ENCODE results near the gene MSI2. TPM values are rescaled to one million over a fixed set of nuclear protein-coding genes. Genes with fewer than 3 reads are reported as not detected.

The MSI2 gene
- total and polyA plus RNA-seq, 12 donors: 25.5 to 135 (median 121) TPM

DNA sequence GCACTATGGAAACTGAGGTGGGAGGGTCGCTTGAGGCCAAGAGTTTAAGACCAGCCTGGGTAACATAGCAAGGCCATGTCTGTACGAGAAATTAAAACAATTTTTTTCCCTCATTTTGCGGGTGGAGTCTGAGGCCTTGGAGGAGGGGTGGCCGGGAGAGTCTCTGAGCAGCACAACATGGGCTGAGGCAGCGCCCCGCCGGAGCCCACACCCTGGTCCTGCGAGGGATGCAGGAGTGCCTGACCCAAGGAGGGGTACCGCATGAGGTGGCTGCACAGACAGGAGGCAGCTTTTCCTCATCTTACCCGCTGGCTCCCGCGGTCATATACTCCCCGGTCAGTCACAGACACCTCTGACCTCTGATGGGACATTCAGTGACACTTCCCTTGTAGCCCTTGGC lies 67.7 kb downstream of the MSI2 start:
- Histone ChIP-seq H3K36me3 (no peaks in the 10 kb centered on the region), H3K27me3 (no peaks in the 10 kb centered on the region), H3K9me3 (no peaks in the 10 kb centered on the region), H3K27ac (no peak overlapping the region), H3K4me1 (peaks cover 1 to 34% (median 11%) of the 10 kb centered on the region in 9 donors), H3K4me3 (no peak overlapping the region)
- TF ChIP-seq, protein P1, sequence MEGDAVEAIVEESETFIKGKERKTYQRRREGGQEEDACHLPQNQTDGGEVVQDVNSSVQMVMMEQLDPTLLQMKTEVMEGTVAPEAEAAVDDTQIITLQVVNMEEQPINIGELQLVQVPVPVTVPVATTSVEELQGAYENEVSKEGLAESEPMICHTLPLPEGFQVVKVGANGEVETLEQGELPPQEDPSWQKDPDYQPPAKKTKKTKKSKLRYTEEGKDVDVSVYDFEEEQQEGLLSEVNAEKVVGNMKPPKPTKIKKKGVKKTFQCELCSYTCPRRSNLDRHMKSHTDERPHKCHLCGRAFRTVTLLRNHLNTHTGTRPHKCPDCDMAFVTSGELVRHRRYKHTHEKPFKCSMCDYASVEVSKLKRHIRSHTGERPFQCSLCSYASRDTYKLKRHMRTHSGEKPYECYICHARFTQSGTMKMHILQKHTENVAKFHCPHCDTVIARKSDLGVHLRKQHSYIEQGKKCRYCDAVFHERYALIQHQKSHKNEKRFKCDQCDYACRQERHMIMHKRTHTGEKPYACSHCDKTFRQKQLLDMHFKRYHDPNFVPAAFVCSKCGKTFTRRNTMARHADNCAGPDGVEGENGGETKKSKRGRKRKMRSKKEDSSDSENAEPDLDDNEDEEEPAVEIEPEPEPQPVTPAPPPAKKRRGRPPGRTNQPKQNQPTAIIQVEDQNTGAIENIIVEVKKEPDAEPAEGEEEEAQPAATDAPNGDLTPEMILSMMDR (IDR thresholded peaks at IDR 0.05): no peak
- ATAC-seq (no peak), DNase-seq (no peak)
- WGBS, 2 donors: 96 to 99% methylated on average over 13 of the region's 13 CpGs
- intact Hi-C loops (cut with DNase I): loop anchor here in 2 of 10 donors (5.0 to 10.0 kb wide), 2 partner anchors 62 to 69 kb away; partner anchors contain the start of gene MSI2 (in 1 of the 2)

DNA sequence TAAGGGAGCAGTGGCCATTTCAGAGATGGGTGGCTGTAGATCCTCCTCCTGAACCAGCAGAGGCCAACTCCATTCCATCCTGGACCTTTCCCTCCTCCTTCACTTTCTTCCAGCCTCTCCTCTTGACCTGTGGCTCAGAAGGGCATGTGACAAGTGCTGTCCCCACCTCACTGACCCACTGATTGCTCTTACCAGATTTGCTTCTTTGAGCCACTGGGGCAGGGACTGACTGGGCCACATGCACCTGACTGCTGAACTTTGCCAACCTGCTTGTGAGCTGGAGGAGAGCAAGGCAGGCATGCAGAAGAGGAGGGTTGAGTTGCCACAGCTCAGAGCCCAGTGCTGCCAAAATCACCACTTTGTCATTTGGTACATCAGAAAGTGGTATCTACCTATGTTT lies 68.3 kb downstream of the MSI2 start:
- intact Hi-C loops (cut with DNase I): loop anchor here in 2 of 10 donors (5.0 to 10.0 kb wide), 2 partner anchors 62 to 70 kb away; partner anchors contain the start of gene MSI2 (in 1 of the 2)
- TF ChIP-seq, protein P1 (IDR thresholded peaks at IDR 0.05): no peak
- Histone ChIP-seq H3K9me3 (no peaks in the 10 kb centered on the region), H3K4me1 (peaks cover 5 to 39% (median 14%) of the 10 kb centered on the region in 9 donors), H3K4me3 (no peak overlapping the region), H3K36me3 (no peaks in the 10 kb centered on the region), H3K27me3 (no peaks in the 10 kb centered on the region), H3K27ac (no peak overlapping the region)
- ATAC-seq: no peak
- no peak for DNase-seq

DNA sequence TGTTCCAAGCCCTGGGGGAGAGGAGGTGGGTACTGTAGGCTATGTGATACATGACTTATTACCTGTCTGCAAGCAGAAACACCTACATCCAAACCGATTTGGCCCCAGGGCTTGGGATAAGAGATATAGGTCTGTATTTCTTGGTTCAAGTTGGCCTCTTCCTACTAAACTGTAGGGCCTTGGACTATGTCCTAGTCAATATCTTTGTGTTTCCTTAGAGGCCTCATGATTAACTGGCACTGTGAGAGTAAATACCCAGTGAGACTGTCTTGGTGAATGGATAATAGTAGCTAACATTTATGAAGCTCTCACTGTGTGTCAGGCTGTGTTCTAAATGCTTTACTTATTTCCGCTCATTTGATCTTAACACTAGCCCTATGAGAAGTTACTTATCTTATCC lies 70.0 kb downstream of the MSI2 start:
- TF ChIP-seq, protein P1 (IDR thresholded peaks at IDR 0.05): no peak
- intact Hi-C loops (cut with DNase I): loop anchor here in 1 of 10 donors (10.0 kb wide), 1 partner anchor 72 kb away; the partner anchor contains the start of gene MSI2
- no peak for DNase-seq
- ATAC-seq: no peak
- Histone ChIP-seq H3K4me1 (peaks cover 10 to 47% (median 19%) of the 10 kb centered on the region in 9 donors), H3K9me3 (no peaks in the 10 kb centered on the region), H3K4me3 (no peak overlapping the region), H3K27ac (no peak overlapping the region), H3K36me3 (no peaks in the 10 kb centered on the region), H3K27me3 (no peaks in the 10 kb centered on the region)
- WGBS, 2 donors: 86 to 90% methylated on average over 2 of the region's 2 CpGs

DNA sequence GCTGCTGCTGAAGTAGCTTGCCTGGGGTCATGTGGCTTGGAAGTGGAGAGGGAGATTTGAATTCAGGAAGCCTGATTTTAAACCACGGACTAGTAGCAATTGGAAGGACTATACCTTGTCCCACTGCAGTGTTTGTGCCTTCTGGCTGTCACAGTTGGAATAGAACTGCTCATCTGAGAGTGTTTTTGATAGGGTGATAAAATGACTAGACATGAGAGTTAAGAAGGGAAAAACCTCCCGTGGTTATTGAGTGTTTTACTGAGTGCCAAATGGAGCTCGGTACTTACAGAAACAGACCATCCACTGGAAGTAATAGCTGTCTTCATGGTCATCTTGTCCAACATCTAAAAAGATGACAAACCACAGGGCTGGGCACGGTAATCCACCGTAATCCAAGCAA lies 70.4 kb downstream of the MSI2 start:
- WGBS, 2 donors: 57 to 72% methylated on average over 5 of the region's 5 CpGs
- Histone ChIP-seq H3K9me3 (no peaks in the 10 kb centered on the region), H3K4me1 (peaks cover 10 to 49% (median 23%) of the 10 kb centered on the region in 9 donors), H3K36me3 (no peaks in the 10 kb centered on the region), H3K4me3 (no peak overlapping the region), H3K27ac (no peak overlapping the region), H3K27me3 (no peaks in the 10 kb centered on the region)
- intact Hi-C loops (cut with DNase I): loop anchor here in 1 of 10 donors (10.0 kb wide), 1 partner anchor 72 kb away; the partner anchor contains the start of gene MSI2
- TF ChIP-seq, protein P1 (IDR thresholded peaks at IDR 0.05): no peak
- DNase-seq: no peak
- no peak for ATAC-seq
